HS-27A (cell line): ENCODE results near the gene DNAJC5.
"Not testable (repeated sequence)": the region's sequence is repeated elsewhere in the genome, so short reads cannot be mapped to it uniquely, and the experiment has no call there.

ENCODE experiments used
- DNase-seq: peaks from one replicate; pipeline ENCODE4 v3.0.0-alpha.2; 2012; ENCODE audit warnings: low read depth, missing footprints

Gene DNAJC5

DNA sequence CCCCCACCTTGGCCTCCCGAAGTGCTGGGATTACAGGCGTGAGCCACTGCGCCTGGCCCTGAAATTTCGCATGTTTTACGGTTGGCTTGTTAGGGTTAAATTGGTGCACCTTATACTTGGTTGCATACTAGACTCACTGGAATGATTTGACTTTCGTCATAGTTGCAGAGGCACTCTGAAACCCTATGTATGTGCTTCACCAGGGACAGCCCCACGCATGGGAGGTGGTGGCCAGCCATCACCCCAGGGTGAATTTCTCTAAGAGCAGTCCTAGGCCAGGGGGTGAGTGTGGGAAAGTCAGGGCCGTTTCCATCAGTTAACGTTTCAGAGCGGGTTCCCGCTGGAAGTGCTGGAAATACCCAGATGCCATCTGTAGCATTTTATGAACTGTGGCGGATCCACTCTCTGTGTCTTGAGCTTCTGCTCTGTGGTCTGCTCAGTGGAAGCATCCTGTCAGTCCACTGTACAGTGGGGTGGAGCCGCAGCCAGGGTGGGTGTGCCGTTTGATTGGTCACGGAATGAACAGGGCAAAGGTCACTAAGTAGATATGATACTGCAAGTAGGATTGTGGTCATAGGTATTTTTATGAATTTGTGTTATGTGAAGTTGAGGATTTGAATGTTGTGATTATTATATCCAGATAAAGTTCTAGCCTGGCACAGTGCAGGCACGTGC is 13.2 kb downstream of the DNAJC5 start:
- no peak for DNase-seq

DNA sequence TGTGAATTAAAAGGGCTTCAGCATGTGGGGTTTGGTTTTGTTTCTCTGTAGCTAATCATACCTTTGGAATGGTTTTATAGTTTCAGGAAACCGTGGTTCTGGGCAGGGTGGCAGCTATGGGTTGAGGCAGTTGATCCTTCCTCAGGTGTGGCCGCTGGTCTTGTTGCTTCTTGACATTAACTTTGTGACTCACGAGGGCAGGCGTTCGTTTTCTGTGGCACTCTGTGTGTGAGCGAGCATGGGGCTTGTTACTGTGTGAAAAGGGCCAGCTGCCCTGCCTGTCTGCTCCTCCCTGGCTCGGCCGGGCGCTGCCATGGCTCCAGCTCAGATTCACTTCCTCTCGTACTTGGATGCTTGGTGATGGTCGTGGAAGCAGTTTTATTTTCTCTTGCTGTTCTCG is 16.2 kb downstream of the DNAJC5 start:
- no peak for DNase-seq

GRCh38 chr20:63913768-63914167 is 18.8 kb downstream of the DNAJC5 start:
- no peak for DNase-seq

- DNase-seq = no peak
Measured at GRCh38 chr20:63915471-63915870, 20.5 kb downstream of the DNAJC5 start.

- not testable (repeated sequence) for DNase-seq
Measured at GRCh38 chr20:63916371-63916939, 21.5 kb downstream of the DNAJC5 start.

DNA sequence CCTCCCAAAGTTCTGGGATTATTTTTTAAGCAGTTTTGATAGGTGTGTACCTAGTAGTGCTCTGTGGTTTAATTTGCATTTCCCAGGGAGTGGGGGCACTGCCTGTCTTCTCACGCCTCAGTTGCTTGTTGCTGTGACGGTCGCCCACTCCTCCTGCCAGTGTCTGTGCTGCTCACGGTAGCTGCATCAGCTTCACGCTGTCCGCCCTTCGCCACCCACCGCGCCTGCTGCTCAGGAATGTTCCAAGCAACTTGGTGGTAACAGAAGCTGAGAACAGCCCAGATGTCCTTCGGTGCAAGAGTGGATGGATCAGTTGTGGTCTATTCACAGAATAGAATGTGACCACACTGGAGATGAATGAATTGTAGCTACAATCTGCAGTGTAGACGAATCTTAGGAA is 22.9 kb downstream of the DNAJC5 start:
- DNase-seq = no peak

DNA sequence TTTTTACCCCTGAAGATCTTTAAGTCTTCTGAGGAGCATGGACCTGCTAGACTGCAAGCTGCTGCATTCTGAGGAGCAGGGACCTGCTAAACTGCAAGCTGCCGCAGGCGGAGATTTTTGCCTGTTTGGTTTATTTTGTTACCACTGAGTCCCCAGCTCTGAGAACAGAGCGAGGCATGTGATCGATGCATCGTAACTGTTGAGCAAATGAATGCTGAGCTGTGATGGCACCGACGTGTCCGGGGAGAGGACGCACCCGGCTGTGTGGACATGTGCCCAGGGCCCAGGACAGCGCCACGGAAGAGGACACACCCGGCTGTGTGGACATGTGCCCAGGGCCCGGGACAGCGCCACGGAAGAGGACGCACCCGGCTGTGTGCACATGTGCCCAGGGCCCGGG is 24.2 kb downstream of the DNAJC5 start:
- DNase-seq = no peak

GRCh38 chr20:63920226-63920625 is 25.3 kb downstream of the DNAJC5 start:
- DNase-seq = no peak

DNA sequence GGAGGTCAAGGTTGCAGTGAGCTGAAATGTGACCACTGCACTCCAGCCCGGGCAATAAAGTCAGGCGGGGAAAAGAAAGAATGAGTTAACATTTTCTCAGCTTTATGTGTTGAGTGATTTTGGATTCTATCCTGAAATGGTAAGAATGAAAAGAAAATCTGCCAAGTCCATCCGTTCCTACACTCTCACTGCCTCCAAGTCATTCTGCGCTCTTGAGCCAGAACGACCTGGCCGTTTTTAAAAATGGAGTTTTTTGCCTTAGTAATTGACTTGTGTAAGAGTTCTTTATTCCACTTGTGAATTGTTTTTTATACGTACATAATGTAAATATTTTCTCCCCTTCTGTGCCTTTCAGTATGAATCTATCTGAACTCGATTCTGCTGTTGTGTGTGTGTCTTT is 28.7 kb downstream of the DNAJC5 start:
- DNase-seq = no peak

- no peak for DNase-seq
Measured at GRCh38 chr20:63924241-63924640, 29.3 kb downstream of the DNAJC5 start.

DNA sequence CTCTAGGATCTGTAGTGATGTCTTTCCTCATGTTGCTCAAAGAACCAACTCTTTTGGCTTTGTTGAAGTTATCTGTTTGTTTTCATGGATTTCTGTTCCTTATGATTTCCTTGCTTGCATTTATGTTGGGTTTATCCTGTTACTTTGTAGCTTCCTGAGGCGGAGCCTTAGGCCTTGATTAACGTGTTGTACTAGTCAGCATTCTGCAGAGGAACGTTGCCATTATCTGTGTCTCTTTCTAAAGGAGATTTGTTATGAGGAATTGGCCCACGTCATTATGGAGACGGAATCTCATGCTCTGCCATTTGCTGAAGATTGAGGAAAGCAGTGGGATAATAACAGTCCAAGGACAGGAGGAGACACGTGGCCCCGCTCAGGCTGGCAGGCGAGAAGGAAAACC is 31.4 kb downstream of the DNAJC5 start:
- no peak for DNase-seq

DNA sequence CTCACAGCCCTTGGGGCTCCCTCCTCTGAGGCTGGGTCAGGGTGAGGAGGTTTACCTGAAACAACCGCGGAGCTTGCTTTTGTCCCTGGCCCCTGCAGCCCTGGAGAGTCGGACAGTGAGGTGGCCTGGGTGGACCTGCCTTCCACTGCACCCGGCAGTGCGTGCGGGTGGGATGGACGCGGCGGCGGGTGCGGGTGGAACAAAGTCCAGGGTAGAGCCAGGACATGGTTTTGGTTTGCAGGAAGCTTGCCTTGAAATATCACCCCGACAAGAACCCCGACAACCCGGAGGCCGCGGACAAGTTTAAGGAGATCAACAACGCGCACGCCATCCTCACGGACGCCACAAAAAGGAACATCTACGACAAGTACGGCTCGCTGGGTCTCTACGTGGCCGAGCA is 34.1 kb downstream of the DNAJC5 start:
- no peak for DNase-seq

GRCh38 chr20:63929473-63929883 is 34.6 kb downstream of the DNAJC5 start:
- not testable (repeated sequence) for DNase-seq

DNA sequence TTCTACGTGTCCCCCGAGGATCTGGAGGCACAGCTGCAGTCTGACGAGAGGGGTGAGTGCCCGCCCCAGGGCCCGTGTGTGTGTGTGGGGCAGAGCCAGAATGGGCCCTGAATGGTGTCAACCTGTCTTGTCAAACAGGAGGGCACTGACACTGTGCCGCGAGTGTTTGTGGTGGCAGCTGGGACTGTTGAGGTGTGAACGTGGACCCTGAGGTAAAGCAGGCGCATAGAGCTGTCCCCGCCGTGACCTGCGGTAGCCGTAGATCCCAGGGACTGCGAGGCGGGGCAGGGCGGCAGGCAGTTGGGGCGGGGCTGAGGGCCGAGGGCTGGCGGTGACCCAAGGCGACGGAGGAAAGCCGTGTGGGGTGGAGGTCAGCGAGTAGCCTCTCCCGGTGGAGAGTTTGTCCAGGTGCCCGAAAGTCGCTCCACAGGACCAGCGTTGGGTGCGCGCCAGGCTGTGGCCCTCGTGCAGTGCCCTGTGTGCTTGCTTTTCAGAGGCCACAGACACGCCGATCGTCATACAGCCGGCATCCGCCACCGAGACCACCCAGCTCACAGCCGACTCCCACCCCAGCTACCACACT is 36.1 kb downstream of the DNAJC5 start:
- DNase-seq = no peak

DNA sequence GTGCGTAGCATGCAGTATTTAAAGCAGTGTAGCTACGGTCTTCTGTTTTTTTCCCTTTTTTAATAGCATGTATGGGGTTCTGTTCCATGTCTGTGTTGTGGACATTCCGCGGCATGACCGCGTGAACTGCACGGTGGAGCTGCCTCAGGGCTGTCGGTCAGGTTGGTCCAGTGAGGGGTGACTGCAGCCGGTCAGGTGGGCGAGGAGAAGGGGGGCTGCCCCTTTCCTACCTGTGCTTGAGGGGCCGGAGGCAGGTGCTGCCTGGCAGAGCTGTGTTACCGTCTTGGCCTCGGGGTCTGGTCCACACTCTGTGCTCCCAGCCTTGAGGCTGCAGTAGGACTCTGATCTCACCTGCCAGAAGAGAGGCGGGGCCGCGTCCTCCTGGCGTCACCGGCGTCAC is 36.8 kb downstream of the DNAJC5 start:
- DNase-seq = no peak

DNA sequence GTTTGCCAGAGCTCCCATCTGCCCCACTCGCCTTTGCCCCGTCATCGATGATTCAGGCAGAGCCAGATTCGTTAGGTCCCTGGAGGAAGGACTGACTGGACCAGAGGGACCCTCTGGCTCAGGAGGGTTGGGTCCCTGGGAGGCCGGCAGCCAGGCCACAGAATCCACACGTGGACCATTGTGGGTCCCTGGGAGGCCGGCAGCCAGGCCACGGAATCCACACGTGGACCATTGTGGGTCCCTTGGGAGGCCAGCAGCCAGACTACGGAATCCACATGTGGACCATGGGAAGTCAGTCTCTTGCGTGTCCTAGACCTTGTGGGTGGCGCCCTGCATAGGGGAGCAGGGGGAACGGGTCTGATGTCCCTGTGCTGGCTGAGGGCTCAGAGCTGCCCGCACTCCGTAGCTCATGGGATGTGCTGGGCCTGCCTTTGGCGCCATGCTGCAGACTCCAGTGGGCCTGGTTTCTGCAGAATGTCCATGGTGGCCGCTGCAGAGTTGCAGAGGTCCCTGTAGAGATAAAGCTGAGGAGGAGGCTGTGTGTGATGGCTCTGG is 37.8 kb downstream of the DNAJC5 start:
- no peak for DNase-seq

- DNase-seq = no peak
Measured at GRCh38 chr20:63933646-63934045, 38.7 kb downstream of the DNAJC5 start.

- no peak for DNase-seq
Measured at GRCh38 chr20:63934271-63935068, 39.5 kb downstream of the DNAJC5 start.

GRCh38 chr20:63935447-63935846 is 40.5 kb downstream of the DNAJC5 start:
- no peak for DNase-seq

DNA sequence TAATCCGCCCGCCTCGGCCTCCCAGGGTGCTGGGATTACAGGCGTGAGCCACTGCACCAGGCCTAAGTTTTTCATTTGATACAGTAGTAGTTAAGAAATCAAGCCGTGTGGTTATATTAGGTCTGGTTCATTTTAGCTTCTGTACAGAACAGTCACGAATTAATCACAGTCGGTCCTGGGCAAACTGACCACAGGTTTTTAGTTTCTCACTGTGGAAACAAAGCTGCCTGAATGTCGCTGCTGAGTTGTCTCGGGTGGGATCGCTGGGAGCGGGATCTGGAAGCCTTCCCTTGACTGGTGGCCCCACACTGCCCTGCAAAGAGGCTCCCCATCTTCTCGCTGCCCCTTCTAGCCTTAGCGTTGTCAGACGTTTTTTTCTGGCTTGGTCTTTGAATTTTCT is 42.7 kb downstream of the DNAJC5 start:
- DNase-seq = no peak

DNA sequence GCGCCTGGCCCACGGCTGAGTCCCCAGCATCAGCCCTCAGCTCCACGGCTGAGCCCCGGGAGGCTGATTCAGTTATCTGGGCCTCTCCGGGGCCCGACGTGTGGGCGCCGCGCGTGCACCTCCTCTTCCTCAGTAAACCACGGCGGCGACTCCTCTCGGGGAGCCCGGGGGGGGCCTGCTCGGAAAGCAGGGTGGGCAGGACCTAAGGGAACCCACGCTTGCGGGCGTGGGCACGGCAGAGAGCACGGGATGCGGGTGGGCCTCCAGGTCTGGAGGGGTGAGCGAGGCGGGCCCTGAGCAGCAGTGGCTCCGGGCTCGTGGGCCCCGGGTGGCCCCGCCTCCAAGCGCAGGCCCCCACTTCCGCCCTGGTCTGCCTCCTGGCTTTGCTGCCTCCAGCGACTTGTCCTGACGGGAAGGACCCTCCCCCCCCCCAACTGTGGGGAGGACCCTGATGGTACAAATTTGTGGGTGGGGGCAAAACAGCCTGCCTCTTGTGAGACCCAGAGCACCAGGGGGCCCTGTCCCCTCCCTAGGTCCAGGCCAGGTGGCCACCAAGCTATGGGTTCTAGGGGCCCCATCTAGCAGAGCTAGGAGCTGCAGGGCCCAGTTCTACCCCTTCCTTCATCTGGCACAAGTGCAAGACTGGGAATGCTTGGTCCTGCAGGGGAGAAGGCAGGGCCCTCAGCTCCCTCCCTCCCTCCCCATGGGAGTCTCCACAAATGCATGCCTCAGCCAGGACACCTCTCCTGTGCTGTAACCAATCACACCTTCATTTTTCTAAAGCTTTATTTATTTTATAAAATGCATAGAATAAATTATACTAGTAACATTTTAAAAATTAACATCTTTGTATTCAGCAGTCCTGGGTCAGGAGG is 44.4 kb downstream of the DNAJC5 start:
- no peak for DNase-seq

- DNase-seq = no peak
Measured at GRCh38 chr20:63940071-63940471, 45.1 kb downstream of the DNAJC5 start.
